ENCODE data around the gene PRELID2.
A peak's percentile ranks its signal among the peaks of the same experiment; 100 is the strongest.
"Not testable (repeated sequence)": the region's sequence is repeated elsewhere in the genome, so short reads cannot be mapped to it uniquely, and the experiment has no call there.

PRELID2 gene

GRCh38 chr5:145838276-145838675 is 3.1 kb upstream of the PRELID2 start:
- DNase-seq, result no peak

- DNase-seq, result not testable (repeated sequence)
Measured at GRCh38 chr5:145836241-145836640, 1.1 kb upstream of the PRELID2 start.

- no peak for DNase-seq
Measured at GRCh38 chr5:145835848-145836239, 702 bp upstream of the PRELID2 start.

- DNase-seq, result no peak
Measured at GRCh38 chr5:145834554-145834916, 607 bp downstream of the PRELID2 start.

GRCh38 chr5:145833631-145834200 is 1.4 kb downstream of the PRELID2 start:
- no peak for DNase-seq

GRCh38 chr5:145830594-145830993 is 4.5 kb downstream of the PRELID2 start:
- DNase-seq, result peak; percentile 55

GRCh38 chr5:145829708-145830361 is 5.3 kb downstream of the PRELID2 start:
- no peak for DNase-seq

GRCh38 chr5:145826895-145827674 is 8.1 kb downstream of the PRELID2 start:
- DNase-seq, result no peak

GRCh38 chr5:145825751-145826180 is 9.4 kb downstream of the PRELID2 start:
- DNase-seq, result peak; percentile 66

GRCh38 chr5:145824040-145824439 is 11.1 kb downstream of the PRELID2 start:
- DNase-seq, result peak; percentile 24

GRCh38 chr5:145818604-145819003 is 16.5 kb downstream of the PRELID2 start:
- no peak for DNase-seq

- DNase-seq, result no peak
Measured at GRCh38 chr5:145812877-145813276, 22.3 kb downstream of the PRELID2 start.

GRCh38 chr5:145811834-145812625 is 23.1 kb downstream of the PRELID2 start:
- peak; percentile 55 for DNase-seq

- DNase-seq, result no peak
Measured at GRCh38 chr5:145806923-145807322, 28.2 kb downstream of the PRELID2 start.

- DNase-seq, result no peak
Measured at GRCh38 chr5:145805819-145806218, 29.3 kb downstream of the PRELID2 start.

GRCh38 chr5:145804701-145805100 is 30.4 kb downstream of the PRELID2 start:
- DNase-seq, result no peak

GRCh38 chr5:145803112-145804004 is 31.8 kb downstream of the PRELID2 start:
- no peak for DNase-seq

GRCh38 chr5:145801195-145801594 is 33.9 kb downstream of the PRELID2 start:
- no peak for DNase-seq

- DNase-seq, result no peak
Measured at GRCh38 chr5:145800181-145800580, 35.0 kb downstream of the PRELID2 start.

GRCh38 chr5:145798503-145798902 is 36.6 kb downstream of the PRELID2 start:
- DNase-seq, result not testable (repeated sequence)

- DNase-seq, result peak; percentile 9
Measured at GRCh38 chr5:145797336-145797735, 37.8 kb downstream of the PRELID2 start.

- DNase-seq, result no peak
Measured at GRCh38 chr5:145796318-145796717, 38.8 kb downstream of the PRELID2 start.

All from fibroblast of skin of scalp (primary cell).